Measurements from ENCODE around the gene ATP8A2.

The ATP8A2 gene

GRCh38 chr13:25906191-25906661, 534.5 kb downstream of the ATP8A2 start:
- Mint-ChIP-seq H3K4me3 (no peak overlapping the region), H3K9me3 (no peaks in the 10 kb centered on the region), H3K27ac (no peak overlapping the region), H3K4me1 (peaks cover 1% of the 10 kb centered on the region), H3K27me3 (no peaks in the 10 kb centered on the region)
- ATAC-seq = peak; percentile 38
- peak; percentile 9 to 21 for DNase-seq

GRCh38 chr13:25908366-25908765, 536.6 kb downstream of the ATP8A2 start:
- H3K27me3 Mint-ChIP-seq = no peaks in the 10 kb centered on the region
- ATAC-seq (no peak), DNase-seq (no peak)
- H3K4me3 Mint-ChIP-seq = no peak overlapping the region
- no peak overlapping the region for H3K27ac Mint-ChIP-seq
- H3K4me1 Mint-ChIP-seq = no peaks in the 10 kb centered on the region
- H3K9me3 Mint-ChIP-seq = no peaks in the 10 kb centered on the region

GRCh38 chr13:25910243-25910642, 538.5 kb downstream of the ATP8A2 start:
- ATAC-seq = no peak
- H3K9me3 Mint-ChIP-seq = no peaks in the 10 kb centered on the region
- H3K4me3 Mint-ChIP-seq = no peak overlapping the region
- H3K27ac Mint-ChIP-seq = no peak overlapping the region
- DNase-seq = no peak
- H3K27me3 Mint-ChIP-seq = no peaks in the 10 kb centered on the region
- no peaks in the 10 kb centered on the region for H3K4me1 Mint-ChIP-seq

GRCh38 chr13:25910991-25911419, 539.2 kb downstream of the ATP8A2 start:
- DNase-seq = no peak
- Mint-ChIP-seq H3K4me1 (no peaks in the 10 kb centered on the region), H3K27me3 (no peaks in the 10 kb centered on the region), H3K4me3 (no peak overlapping the region), H3K27ac (no peak overlapping the region), H3K9me3 (no peaks in the 10 kb centered on the region)
- no peak for ATAC-seq

- no peaks in the 10 kb centered on the region for H3K9me3 Mint-ChIP-seq
- DNase-seq (no peak), ATAC-seq (no peak)
- H3K27ac Mint-ChIP-seq = no peak overlapping the region
- H3K27me3 Mint-ChIP-seq = no peaks in the 10 kb centered on the region
- H3K4me1 Mint-ChIP-seq = no peaks in the 10 kb centered on the region
- H3K4me3 Mint-ChIP-seq = no peak overlapping the region
Observed at GRCh38 chr13:25912961-25913360, 541.2 kb downstream of the ATP8A2 start.

- Mint-ChIP-seq H3K4me1 (peaks cover 13% of the 10 kb centered on the region), H3K27ac (no peak overlapping the region), H3K4me3 (no peak overlapping the region), H3K27me3 (no peaks in the 10 kb centered on the region), H3K9me3 (no peaks in the 10 kb centered on the region)
- ATAC-seq = no peak
- DNase-seq = no peak
Observed at GRCh38 chr13:25915840-25916518, 544.2 kb downstream of the ATP8A2 start.

GRCh38 chr13:25920277-25920676, 548.5 kb downstream of the ATP8A2 start:
- Mint-ChIP-seq H3K27me3 (no peaks in the 10 kb centered on the region), H3K4me1 (peaks cover 13% of the 10 kb centered on the region), H3K27ac (peak overlapping the region in 1 of 2 donors; percentile 57), H3K4me3 (no peak overlapping the region), H3K9me3 (peaks cover 0 to 7% of the 10 kb centered on the region in 2 donors)
- no peak for DNase-seq
- ATAC-seq = no peak

- H3K27me3 Mint-ChIP-seq = no peaks in the 10 kb centered on the region
- no peak overlapping the region for H3K4me3 Mint-ChIP-seq
- peaks cover 0 to 7% of the 10 kb centered on the region in 2 donors for H3K9me3 Mint-ChIP-seq
- H3K27ac Mint-ChIP-seq = no peak overlapping the region
- DNase-seq (no peak), ATAC-seq (no peak)
- peaks cover 13% of the 10 kb centered on the region for H3K4me1 Mint-ChIP-seq
Observed at GRCh38 chr13:25920931-25921330, 549.2 kb downstream of the ATP8A2 start.

- Mint-ChIP-seq H3K27me3 (no peaks in the 10 kb centered on the region), H3K27ac (no peak overlapping the region), H3K4me1 (peaks cover 13% of the 10 kb centered on the region), H3K4me3 (no peak overlapping the region), H3K9me3 (peaks cover 0 to 7% of the 10 kb centered on the region in 2 donors)
- ATAC-seq (no peak), DNase-seq (no peak)
Observed at GRCh38 chr13:25922376-25922775, 550.6 kb downstream of the ATP8A2 start.

GRCh38 chr13:25923217-25924085, 551.7 kb downstream of the ATP8A2 start:
- Mint-ChIP-seq H3K27me3 (no peaks in the 10 kb centered on the region), H3K27ac (peak overlapping the region in 1 of 2 donors; percentile 84), H3K4me1 (peaks cover 13% of the 10 kb centered on the region), H3K4me3 (no peak overlapping the region), H3K9me3 (peaks cover 0 to 7% of the 10 kb centered on the region in 2 donors)
- DNase-seq (no peak), ATAC-seq (no peak)

- no peaks in the 10 kb centered on the region for H3K4me1 Mint-ChIP-seq
- no peak overlapping the region for H3K27ac Mint-ChIP-seq
- peaks cover 0 to 7% of the 10 kb centered on the region in 2 donors for H3K9me3 Mint-ChIP-seq
- H3K27me3 Mint-ChIP-seq = no peaks in the 10 kb centered on the region
- DNase-seq (no peak), ATAC-seq (no peak)
- H3K4me3 Mint-ChIP-seq = no peak overlapping the region
Observed at GRCh38 chr13:25927363-25927762, 555.6 kb downstream of the ATP8A2 start.

GRCh38 chr13:25927932-25928331, 556.2 kb downstream of the ATP8A2 start:
- Mint-ChIP-seq H3K27me3 (no peaks in the 10 kb centered on the region), H3K4me3 (no peak overlapping the region), H3K4me1 (no peaks in the 10 kb centered on the region), H3K27ac (no peak overlapping the region), H3K9me3 (peaks cover 0 to 7% of the 10 kb centered on the region in 2 donors)
- ATAC-seq = no peak
- no peak for DNase-seq

GRCh38 chr13:25928941-25929505, 557.2 kb downstream of the ATP8A2 start:
- H3K4me1 Mint-ChIP-seq = no peaks in the 10 kb centered on the region
- H3K4me3 Mint-ChIP-seq = no peak overlapping the region
- ATAC-seq = no peak
- H3K9me3 Mint-ChIP-seq = peaks cover 0 to 7% of the 10 kb centered on the region in 2 donors
- no peak for DNase-seq
- H3K27ac Mint-ChIP-seq = no peak overlapping the region
- no peaks in the 10 kb centered on the region for H3K27me3 Mint-ChIP-seq

GRCh38 chr13:25929816-25930215, 558.0 kb downstream of the ATP8A2 start:
- no peak for ATAC-seq
- no peaks in the 10 kb centered on the region for H3K27me3 Mint-ChIP-seq
- peaks cover 0 to 2% of the 10 kb centered on the region in 2 donors for H3K9me3 Mint-ChIP-seq
- no peaks in the 10 kb centered on the region for H3K4me1 Mint-ChIP-seq
- no peak overlapping the region for H3K4me3 Mint-ChIP-seq
- DNase-seq = no peak
- H3K27ac Mint-ChIP-seq = peak overlapping the region in 1 of 2 donors; percentile 62

- H3K4me3 Mint-ChIP-seq = no peak overlapping the region
- no peak overlapping the region for H3K27ac Mint-ChIP-seq
- no peaks in the 10 kb centered on the region for H3K9me3 Mint-ChIP-seq
- no peaks in the 10 kb centered on the region for H3K4me1 Mint-ChIP-seq
- DNase-seq (no peak), ATAC-seq (no peak)
- no peaks in the 10 kb centered on the region for H3K27me3 Mint-ChIP-seq
Observed at GRCh38 chr13:25930653-25931052, 558.9 kb downstream of the ATP8A2 start.

GRCh38 chr13:25932365-25932764, 560.6 kb downstream of the ATP8A2 start:
- ATAC-seq (no peak), DNase-seq (no peak)
- Mint-ChIP-seq H3K4me1 (no peaks in the 10 kb centered on the region), H3K27ac (no peak overlapping the region), H3K4me3 (no peak overlapping the region), H3K27me3 (no peaks in the 10 kb centered on the region), H3K9me3 (no peaks in the 10 kb centered on the region)
